ENCODE measurements around the gene TTYH1. TPM values are rescaled to one million over a fixed set of nuclear protein-coding genes. Genes with fewer than 3 reads are reported as not detected.

The TTYH1 gene
- total RNA-seq, 2 donors from 2014 or later, result 1.0 to 2.0 TPM

DNA sequence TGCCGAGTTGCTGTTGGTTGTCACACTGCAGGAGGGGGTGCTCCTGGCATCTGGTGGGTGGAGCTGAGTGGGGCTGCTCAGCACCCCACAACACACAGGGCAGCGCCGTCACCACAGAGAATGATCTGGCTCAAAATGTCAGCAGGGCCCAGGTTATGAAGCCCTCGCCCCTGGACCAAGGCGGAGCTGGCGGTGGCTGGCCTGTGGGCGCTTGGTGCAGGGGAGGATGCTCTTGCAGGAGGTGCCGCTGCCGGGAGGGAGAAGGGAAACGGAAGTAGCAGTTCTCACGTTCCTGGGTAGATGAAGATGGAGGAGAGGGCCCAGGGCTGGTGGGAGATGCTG lies 19.6 kb downstream of the TTYH1 start:
- H3K4me1 Mint-ChIP-seq, result peaks cover 8% of the 10 kb centered on the region
- H3K9me3 ChIP-seq (ENCODE audit: control insufficient read depth, low read length), result no peaks in the 10 kb centered on the region
- DNase-seq, result no peak
- WGBS, 2 experiments (ENCODE audit: insufficient coverage in 1 of 2, insufficient read length in 1 of 2), result 86 to 90% methylated on average over 8 to 11 of the region's 11 CpGs
- H3K4me3 Mint-ChIP-seq, result no peak overlapping the region
- peaks cover 4% of the 10 kb centered on the region for H3K4me1 ChIP-seq (ENCODE audit: control insufficient read depth, insufficient read depth, low read length)
- H3K27me3 Mint-ChIP-seq (ENCODE audit: insufficient read depth), result peaks cover 35% of the 10 kb centered on the region
- peaks cover 14% of the 10 kb centered on the region for H3K36me3 ChIP-seq (ENCODE audit: control insufficient read depth, insufficient read depth, low read length)
- peaks cover 8% of the 10 kb centered on the region for H3K36me3 Mint-ChIP-seq (ENCODE audit: low read depth)
- TF ChIP-seq, protein P1, sequence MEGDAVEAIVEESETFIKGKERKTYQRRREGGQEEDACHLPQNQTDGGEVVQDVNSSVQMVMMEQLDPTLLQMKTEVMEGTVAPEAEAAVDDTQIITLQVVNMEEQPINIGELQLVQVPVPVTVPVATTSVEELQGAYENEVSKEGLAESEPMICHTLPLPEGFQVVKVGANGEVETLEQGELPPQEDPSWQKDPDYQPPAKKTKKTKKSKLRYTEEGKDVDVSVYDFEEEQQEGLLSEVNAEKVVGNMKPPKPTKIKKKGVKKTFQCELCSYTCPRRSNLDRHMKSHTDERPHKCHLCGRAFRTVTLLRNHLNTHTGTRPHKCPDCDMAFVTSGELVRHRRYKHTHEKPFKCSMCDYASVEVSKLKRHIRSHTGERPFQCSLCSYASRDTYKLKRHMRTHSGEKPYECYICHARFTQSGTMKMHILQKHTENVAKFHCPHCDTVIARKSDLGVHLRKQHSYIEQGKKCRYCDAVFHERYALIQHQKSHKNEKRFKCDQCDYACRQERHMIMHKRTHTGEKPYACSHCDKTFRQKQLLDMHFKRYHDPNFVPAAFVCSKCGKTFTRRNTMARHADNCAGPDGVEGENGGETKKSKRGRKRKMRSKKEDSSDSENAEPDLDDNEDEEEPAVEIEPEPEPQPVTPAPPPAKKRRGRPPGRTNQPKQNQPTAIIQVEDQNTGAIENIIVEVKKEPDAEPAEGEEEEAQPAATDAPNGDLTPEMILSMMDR (conservative IDR thresholded peaks at IDR 0.05), result no peak
- H3K4me3 ChIP-seq (ENCODE audit: low read length), result no peak overlapping the region
- no peak overlapping the region for H3K27ac Mint-ChIP-seq
- no peak overlapping the region for H3K9ac ChIP-seq (ENCODE audit: extremely low read depth, low read length, poor library complexity, severe bottlenecking)
- H3K27ac ChIP-seq (ENCODE audit: low read depth, low read length), result no peak overlapping the region
- no peaks in the 10 kb centered on the region for H3K9me3 Mint-ChIP-seq
- no peaks in the 10 kb centered on the region for H3K27me3 ChIP-seq (ENCODE audit: control insufficient read depth, insufficient read depth, low read length, poor library complexity, severe bottlenecking)

DNA sequence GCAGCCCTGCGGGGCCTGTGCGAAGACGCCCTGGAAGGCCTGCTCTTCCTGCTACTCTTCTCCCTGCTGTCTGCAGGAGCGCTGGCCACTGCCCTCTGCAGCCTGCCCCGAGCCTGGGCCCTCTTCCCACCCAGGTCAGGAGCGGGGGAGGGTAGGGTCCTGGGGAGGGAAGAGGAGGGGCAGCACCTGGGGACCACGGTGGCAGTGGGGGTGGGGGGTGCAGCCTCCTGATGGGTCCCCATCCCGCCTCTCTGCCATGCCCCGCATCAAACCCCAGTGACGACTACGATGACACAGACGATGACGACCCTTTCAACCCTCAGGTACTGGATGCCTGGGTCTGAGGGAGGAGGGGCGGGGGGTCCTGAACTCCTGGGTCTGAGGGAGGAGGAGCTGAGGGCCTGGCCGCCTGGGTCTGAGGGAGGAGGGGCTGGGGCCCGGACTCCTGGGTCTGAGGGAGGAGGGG lies 20.3 kb downstream of the TTYH1 start:
- no peak overlapping the region for H3K9ac ChIP-seq (ENCODE audit: extremely low read depth, low read length, poor library complexity, severe bottlenecking)
- H3K4me1 ChIP-seq (ENCODE audit: control insufficient read depth, insufficient read depth, low read length), result peaks cover 4% of the 10 kb centered on the region
- peaks cover 14% of the 10 kb centered on the region for H3K36me3 ChIP-seq (ENCODE audit: control insufficient read depth, insufficient read depth, low read length)
- H3K9me3 Mint-ChIP-seq, result no peaks in the 10 kb centered on the region
- H3K27me3 ChIP-seq (ENCODE audit: control insufficient read depth, insufficient read depth, low read length, poor library complexity, severe bottlenecking), result no peaks in the 10 kb centered on the region
- H3K27ac ChIP-seq (ENCODE audit: low read depth, low read length), result peak overlapping the region; percentile 6
- H3K27me3 Mint-ChIP-seq (ENCODE audit: insufficient read depth), result peaks cover 31% of the 10 kb centered on the region
- peaks cover 9% of the 10 kb centered on the region for H3K36me3 Mint-ChIP-seq (ENCODE audit: low read depth)
- peaks cover 6% of the 10 kb centered on the region for H3K4me1 Mint-ChIP-seq
- no peak overlapping the region for H3K27ac Mint-ChIP-seq
- no peak overlapping the region for H3K4me3 ChIP-seq (ENCODE audit: low read length)
- peak; percentile 43 for DNase-seq
- H3K9me3 ChIP-seq (ENCODE audit: control insufficient read depth, low read length), result no peaks in the 10 kb centered on the region
- no peak overlapping the region for H3K4me3 Mint-ChIP-seq
- WGBS, 2 experiments (ENCODE audit: insufficient coverage in 1 of 2, insufficient read length in 1 of 2), result 82 to 89% methylated on average over 4 to 14 of the region's 16 CpGs
- TF ChIP-seq, protein P1 (conservative IDR thresholded peaks at IDR 0.05), result no peak

DNA sequence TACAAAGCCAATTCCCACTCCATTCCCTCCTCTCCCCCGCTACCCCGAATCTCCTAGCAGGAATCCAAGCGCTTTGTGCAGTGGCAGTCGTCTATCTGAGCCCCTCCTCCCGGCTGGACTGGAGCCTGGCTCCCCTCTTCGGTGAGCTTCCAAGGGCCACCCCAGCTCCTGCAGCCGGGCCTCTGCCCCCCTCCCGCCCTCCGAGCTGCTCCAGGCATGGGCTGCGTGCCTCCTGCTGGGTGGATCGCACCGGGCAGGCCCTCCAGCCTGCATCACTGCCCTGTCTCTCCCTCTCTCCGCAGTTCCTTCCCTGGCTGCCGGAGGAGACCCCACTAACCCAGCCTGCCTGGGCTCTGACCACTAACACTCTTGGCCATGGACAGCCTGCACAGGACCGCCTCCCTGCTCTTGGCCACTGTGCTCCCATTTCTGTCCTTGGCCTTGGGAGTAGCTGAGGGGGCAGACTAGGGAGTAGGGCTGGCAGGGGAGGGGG lies 20.8 kb downstream of the TTYH1 start:
- Mint-ChIP-seq H3K4me3 (no peak overlapping the region), H3K36me3 (ENCODE audit: low read depth) (peaks cover 12% of the 10 kb centered on the region), H3K27ac (no peak overlapping the region), H3K9me3 (no peaks in the 10 kb centered on the region), H3K4me1 (peaks cover 5% of the 10 kb centered on the region), H3K27me3 (ENCODE audit: insufficient read depth) (peaks cover 27% of the 10 kb centered on the region)
- Histone ChIP-seq H3K27ac (ENCODE audit: low read depth, low read length) (peak overlapping the region; percentile 6), H3K9ac (ENCODE audit: extremely low read depth, low read length, poor library complexity, severe bottlenecking) (no peak overlapping the region), H3K4me3 (ENCODE audit: low read length) (no peak overlapping the region), H3K9me3 (ENCODE audit: control insufficient read depth, low read length) (no peaks in the 10 kb centered on the region), H3K36me3 (ENCODE audit: control insufficient read depth, insufficient read depth, low read length) (peaks cover 14% of the 10 kb centered on the region), H3K27me3 (ENCODE audit: control insufficient read depth, insufficient read depth, low read length, poor library complexity, severe bottlenecking) (no peaks in the 10 kb centered on the region), H3K4me1 (ENCODE audit: control insufficient read depth, insufficient read depth, low read length) (peaks cover 4% of the 10 kb centered on the region)
- WGBS, 2 experiments (ENCODE audit: insufficient coverage in 1 of 2, insufficient read length in 1 of 2), result 50 to 60% methylated on average over 13 to 15 of the region's 15 CpGs
- peak; percentile 54 for DNase-seq
- TF ChIP-seq, protein P1 (conservative IDR thresholded peaks at IDR 0.05), result no peak
